ENCODE data around the gene CWH43.

Gene CWH43

GRCh38 chr4:48986654-48987164, 634 bp downstream of the CWH43 start:
- no peak overlapping the region for H3K4me3 ChIP-seq (ENCODE audit: control insufficient read depth, low read depth, low read length)
- TF ChIP-seq CTCF (conservative IDR thresholded peaks at IDR 0.05; ENCODE audit: control insufficient read depth, insufficient read depth, low read depth, low read length), result no peak
- DNase-seq (ENCODE audit: low read depth), result no peak

- no peak for DNase-seq (ENCODE audit: low read depth)
- H3K4me3 ChIP-seq (ENCODE audit: control insufficient read depth, low read depth, low read length), result no peak overlapping the region
- no peak for TF ChIP-seq CTCF (conservative IDR thresholded peaks at IDR 0.05; ENCODE audit: control insufficient read depth, insufficient read depth, low read depth, low read length)
These were observed 3.6 kb downstream of the CWH43 start for GRCh38 chr4:48989461-48990203.

- TF ChIP-seq CTCF (conservative IDR thresholded peaks at IDR 0.05; ENCODE audit: control insufficient read depth, insufficient read depth, low read depth, low read length), result no peak
- no peak overlapping the region for H3K4me3 ChIP-seq (ENCODE audit: control insufficient read depth, low read depth, low read length)
- no peak for DNase-seq (ENCODE audit: low read depth)
These were observed 5.3 kb downstream of the CWH43 start for GRCh38 chr4:48991357-48991756.

- no peak for DNase-seq (ENCODE audit: low read depth)
- H3K4me3 ChIP-seq (ENCODE audit: control insufficient read depth, low read depth, low read length), result no peak overlapping the region
- TF ChIP-seq CTCF (conservative IDR thresholded peaks at IDR 0.05; ENCODE audit: control insufficient read depth, insufficient read depth, low read depth, low read length), result no peak
These were observed 11.9 kb downstream of the CWH43 start for GRCh38 chr4:48997962-48998361.

- TF ChIP-seq CTCF (conservative IDR thresholded peaks at IDR 0.05; ENCODE audit: control insufficient read depth, insufficient read depth, low read depth, low read length), result no peak
- DNase-seq (ENCODE audit: low read depth), result no peak
- H3K4me3 ChIP-seq (ENCODE audit: control insufficient read depth, low read depth, low read length), result no peak overlapping the region
These were observed 12.4 kb downstream of the CWH43 start for GRCh38 chr4:48998440-48998839.

- H3K4me3 ChIP-seq (ENCODE audit: control insufficient read depth, low read depth, low read length), result no peak overlapping the region
- no peak for TF ChIP-seq CTCF (conservative IDR thresholded peaks at IDR 0.05; ENCODE audit: control insufficient read depth, insufficient read depth, low read depth, low read length)
- DNase-seq (ENCODE audit: low read depth), result no peak
These were observed 14.7 kb downstream of the CWH43 start for GRCh38 chr4:49000806-49001205.
